Tibial artery (tissue), 4 donors: ENCODE data around the gene COL18A1.

Experiments
- DNase-seq, 2 donors: peaks; one replicate each; pipeline ENCODE4 v3.0.0-alpha.2; 2019
- H3K27ac ChIP-seq, 2 donors: fragments of 200-600 bp; sonication (generic) in 1 of 2; 1 replicate in 1 of 2; 2 replicates in 1 of 2; pipeline ENCODE4 v1.5.1; 2018 to 2019; ENCODE audit warnings: mild to moderate bottlenecking in 1 of 2
- H3K27me3 ChIP-seq, 2 donors: fragments of 200-600 bp; sonication (generic) in 1 of 2; one replicate each; pipeline versions ENCODE4 v1.5.1 to v1.6.0; 2016 to 2019
- H3K36me3 ChIP-seq, 3 donors: fragments of 200-600 bp; sonication (generic) in 2 of 3; one replicate each; pipeline ENCODE4 v1.5.1; 2016 to 2019; ENCODE audit warnings: mild to moderate bottlenecking in 2 of 3
- H3K4me1 ChIP-seq, 4 donors: fragments of 200-600 bp; sonication (generic) in 2 of 4; 1 replicate in 3 of 4; 2 replicates in 1 of 4; pipeline ENCODE4 v1.5.1; 2016 to 2019
- H3K4me3 ChIP-seq, 2 donors: fragments of 200-600 bp; sonication (generic) in 1 of 2; 1 replicate in 1 of 2; 2 replicates in 1 of 2; pipeline ENCODE4 v1.5.1; 2018 to 2019; ENCODE audit warnings: mild to moderate bottlenecking in 2 of 2
- H3K9me3 ChIP-seq, 3 donors: fragments of 200-600 bp; sonication (generic) in 1 of 3; one replicate each; pipeline ENCODE4 v1.5.1; 2016 to 2019
- CTCF ChIP-seq, 2 experiments: fragments of 200-600 bp in 1 of 2; fragments of 450-650 bp in 1 of 2; IDR thresholded peaks; one replicate each; pipeline ENCODE4 v1.5.1; 2017 to 2019; ENCODE audit warnings: antibody characterized with exemption in 2 of 2, mild to moderate bottlenecking in 1 of 2, moderate library complexity in 1 of 2
- intact Hi-C: fragments of 100-400 bp; cut with DNase I; formaldehyde crosslinking; loops from one replicate; pipeline ENCODE4 v1.15.0; 2023; ENCODE audit warnings: low total_unique reads

The COL18A1 gene

GRCh38 chr21:45516071-45516670 lies 111.2 kb downstream of the COL18A1 start:
- peak in 1 of 2 donors; percentile 62 for DNase-seq
- Histone ChIP-seq H3K4me1 (peaks cover 0 to 17% (median 0%) of the 10 kb centered on the region in 4 donors), H3K9me3 (peaks cover 0 to 28% (median 20%) of the 10 kb centered on the region in 3 donors), H3K27ac (no peak overlapping the region), H3K27me3 (no peaks in the 10 kb centered on the region), H3K4me3 (no peak overlapping the region), H3K36me3 (peaks cover 21 to 32% (median 24%) of the 10 kb centered on the region in 3 donors)
- TF ChIP-seq CTCF (IDR thresholded peaks at IDR 0.05): no peak
- intact Hi-C loops: no loop called here

GRCh38 chr21:45516671-45517151 lies 111.7 kb downstream of the COL18A1 start:
- intact Hi-C loops: no loop called here
- H3K36me3 ChIP-seq: peaks cover 15 to 27% (median 19%) of the 10 kb centered on the region in 3 donors
- H3K4me3 ChIP-seq: no peak overlapping the region
- peaks cover 0 to 17% (median 0%) of the 10 kb centered on the region in 4 donors for H3K4me1 ChIP-seq
- no peak overlapping the region for H3K27ac ChIP-seq
- peak in 1 of 2 donors; percentile 61 for DNase-seq
- TF ChIP-seq CTCF (IDR thresholded peaks at IDR 0.05): no peak
- H3K27me3 ChIP-seq: no peaks in the 10 kb centered on the region
- H3K9me3 ChIP-seq: peaks cover 0 to 34% (median 20%) of the 10 kb centered on the region in 3 donors

GRCh38 chr21:45517249-45518065 lies 112.5 kb downstream of the COL18A1 start:
- Histone ChIP-seq H3K27me3 (no peaks in the 10 kb centered on the region), H3K9me3 (peaks cover 0 to 35% (median 26%) of the 10 kb centered on the region in 3 donors), H3K27ac (no peak overlapping the region), H3K4me1 (peaks cover 0 to 17% (median 0%) of the 10 kb centered on the region in 4 donors), H3K4me3 (no peak overlapping the region), H3K36me3 (peaks cover 12 to 24% (median 15%) of the 10 kb centered on the region in 3 donors)
- DNase-seq: peak in 1 of 2 donors; percentile 62
- intact Hi-C loops: no loop called here
- TF ChIP-seq CTCF (IDR thresholded peaks at IDR 0.05): no peak

- no peak for TF ChIP-seq CTCF (IDR thresholded peaks at IDR 0.05)
- intact Hi-C loops: no loop called here
- Histone ChIP-seq H3K4me3 (no peak overlapping the region), H3K27me3 (no peaks in the 10 kb centered on the region), H3K27ac (no peak overlapping the region), H3K9me3 (peaks cover 0 to 35% (median 29%) of the 10 kb centered on the region in 3 donors), H3K36me3 (peaks cover 5 to 14% (median 11%) of the 10 kb centered on the region in 3 donors), H3K4me1 (peaks cover 0 to 9% (median 0%) of the 10 kb centered on the region in 4 donors)
- no peak for DNase-seq
These were observed 113.8 kb downstream of the COL18A1 start for GRCh38 chr21:45518742-45519141.

- no peak overlapping the region for H3K27ac ChIP-seq
- no peak overlapping the region for H3K4me3 ChIP-seq
- no peaks in the 10 kb centered on the region for H3K27me3 ChIP-seq
- intact Hi-C loops: no loop called here
- peaks cover 0 to 5% (median 0%) of the 10 kb centered on the region in 4 donors for H3K4me1 ChIP-seq
- peaks cover 5 to 14% (median 7%) of the 10 kb centered on the region in 3 donors for H3K36me3 ChIP-seq
- no peak for TF ChIP-seq CTCF (IDR thresholded peaks at IDR 0.05)
- DNase-seq: no peak
- peaks cover 0 to 35% (median 29%) of the 10 kb centered on the region in 3 donors for H3K9me3 ChIP-seq
These were observed 114.2 kb downstream of the COL18A1 start for GRCh38 chr21:45519182-45519581.
